ENCODE results near the gene DHRS3. TPM values are rescaled to one million over a fixed set of nuclear protein-coding genes. Genes with fewer than 3 reads are reported as not detected.

The DHRS3 gene
- total RNA-seq, 1 experiment from 2014 or later = 59.4 TPM

GRCh38 chr1:12591267-12591938 is 26.6 kb downstream of the DHRS3 start:
- CTCF ChIA-PET = no interaction called here
- POLR2A ChIA-PET = interaction anchor here (1.3 kb wide), 1 partner anchor 27 kb away, joined by 5 read pairs; no protein-coding TSS in a partner anchor
- BruUV-seq (replicated peaks) = no TSS peak

GRCh38 chr1:12588695-12589094 is 29.3 kb downstream of the DHRS3 start:
- H3K9me3 ChIP-seq = no peaks in the 10 kb centered on the region
- no peak for TF ChIP-seq CTCF (IDR thresholded peaks at IDR 0.05; ENCODE audit: insufficient read depth in 1 of 2, low read depth in 1 of 2, low read length in 1 of 2, severe bottlenecking in 1 of 2, unreplicated experiment in 1 of 2)
- H3K27me3 ChIP-seq (replicated peaks; ENCODE audit: control insufficient read depth, insufficient read depth, low read length) = no peaks in the 10 kb centered on the region
- Mint-ChIP-seq H3K27me3 (ENCODE audit: insufficient read depth, unreplicated experiment) (no peaks in the 10 kb centered on the region), H3K36me3 (ENCODE audit: insufficient read depth, unreplicated experiment) (peaks cover 33% of the 10 kb centered on the region), H3K27ac (ENCODE audit: unreplicated experiment) (no peak overlapping the region), H3K4me1 (ENCODE audit: low read depth, unreplicated experiment) (peaks cover 11% of the 10 kb centered on the region), H3K9me3 (ENCODE audit: unreplicated experiment) (peaks cover 5% of the 10 kb centered on the region), H3K4me3 (ENCODE audit: unreplicated experiment) (no peak overlapping the region)
- H3K36me3 ChIP-seq (ENCODE audit: control insufficient read depth, insufficient read depth, low read length) = peaks cover 8% of the 10 kb centered on the region
- intact Hi-C loops (cut with micrococcal nuclease; ENCODE audit: unreplicated experiment) = no loop called here
- ChIA-PET CTCF (no interaction called here), POLR2A (no interaction called here)
- no TSS peak for BruUV-seq (replicated peaks)
- no peaks in the 10 kb centered on the region for H3K4me1 ChIP-seq
- no peak for DNase-seq
- H3K4me3 ChIP-seq (ENCODE audit: low read depth, low read length) = no peak overlapping the region

More at GRCh38 chr1:12591267-12591938, 26.6 kb downstream of the DHRS3 start:
- Mint-ChIP-seq H3K36me3 (ENCODE audit: insufficient read depth, unreplicated experiment) (peaks cover 35% of the 10 kb centered on the region), H3K9me3 (ENCODE audit: unreplicated experiment) (no peaks in the 10 kb centered on the region), H3K4me3 (ENCODE audit: unreplicated experiment) (no peak overlapping the region), H3K4me1 (ENCODE audit: low read depth, unreplicated experiment) (peaks cover 22% of the 10 kb centered on the region), H3K27me3 (ENCODE audit: insufficient read depth, unreplicated experiment) (no peaks in the 10 kb centered on the region), H3K27ac (ENCODE audit: unreplicated experiment) (no peak overlapping the region)
- peaks cover 2% of the 10 kb centered on the region for H3K36me3 ChIP-seq (ENCODE audit: control insufficient read depth, insufficient read depth, low read length)
- DNase-seq = no peak
- H3K4me3 ChIP-seq (ENCODE audit: low read depth, low read length) = no peak overlapping the region
- intact Hi-C loops (cut with micrococcal nuclease; ENCODE audit: unreplicated experiment) = no loop called here
- H3K4me1 ChIP-seq = peaks cover 5% of the 10 kb centered on the region
- no peaks in the 10 kb centered on the region for H3K27me3 ChIP-seq (replicated peaks; ENCODE audit: control insufficient read depth, insufficient read depth, low read length)
- H3K9me3 ChIP-seq = no peaks in the 10 kb centered on the region
- TF ChIP-seq CTCF (IDR thresholded peaks at IDR 0.05; ENCODE audit: insufficient read depth in 1 of 2, low read depth in 1 of 2, low read length in 1 of 2, severe bottlenecking in 1 of 2, unreplicated experiment in 1 of 2) = no peak

GRCh38 chr1:12587981-12588640 is 29.9 kb downstream of the DHRS3 start:
- H3K27ac Mint-ChIP-seq (ENCODE audit: unreplicated experiment) = no peak overlapping the region
- peaks cover 27% of the 10 kb centered on the region for H3K36me3 Mint-ChIP-seq (ENCODE audit: insufficient read depth, unreplicated experiment)
- CTCF ChIA-PET = no interaction called here
- DNase-seq = no peak
- Histone ChIP-seq H3K4me3 (ENCODE audit: low read depth, low read length) (no peak overlapping the region), H3K9me3 (no peaks in the 10 kb centered on the region), H3K27me3 (replicated peaks; ENCODE audit: control insufficient read depth, insufficient read depth, low read length) (no peaks in the 10 kb centered on the region), H3K36me3 (ENCODE audit: control insufficient read depth, insufficient read depth, low read length) (peaks cover 8% of the 10 kb centered on the region), H3K4me1 (no peaks in the 10 kb centered on the region)
- H3K4me1 Mint-ChIP-seq (ENCODE audit: low read depth, unreplicated experiment) = peaks cover 11% of the 10 kb centered on the region
- H3K9me3 Mint-ChIP-seq (ENCODE audit: unreplicated experiment) = peaks cover 10% of the 10 kb centered on the region
- POLR2A ChIA-PET = no interaction called here
- no peak for TF ChIP-seq CTCF (IDR thresholded peaks at IDR 0.05; ENCODE audit: insufficient read depth in 1 of 2, low read depth in 1 of 2, low read length in 1 of 2, severe bottlenecking in 1 of 2, unreplicated experiment in 1 of 2)
- H3K4me3 Mint-ChIP-seq (ENCODE audit: unreplicated experiment) = no peak overlapping the region
- intact Hi-C loops (cut with micrococcal nuclease; ENCODE audit: unreplicated experiment) = no loop called here
- BruUV-seq (replicated peaks) = no TSS peak
- H3K27me3 Mint-ChIP-seq (ENCODE audit: insufficient read depth, unreplicated experiment) = no peaks in the 10 kb centered on the region

All from Caco-2 (cell line).